ENCODE data around the gene DDI1. TPM values are rescaled to one million over a fixed set of nuclear protein-coding genes. Genes with fewer than 3 reads are reported as not detected.

DDI1 gene
- total and polyA plus RNA-seq, 3 donors from 2014 or later = 17.8 to 49.4 (median 41.1) TPM

- 96 to 97% methylated on average over 2 of the region's 2 CpGs for WGBS, 2 donors
- H3K27ac ChIP-seq = no peak overlapping the region
Measured at GRCh38 chr11:104011044-104011443, 25.4 kb upstream of the DDI1 start.

DNA sequence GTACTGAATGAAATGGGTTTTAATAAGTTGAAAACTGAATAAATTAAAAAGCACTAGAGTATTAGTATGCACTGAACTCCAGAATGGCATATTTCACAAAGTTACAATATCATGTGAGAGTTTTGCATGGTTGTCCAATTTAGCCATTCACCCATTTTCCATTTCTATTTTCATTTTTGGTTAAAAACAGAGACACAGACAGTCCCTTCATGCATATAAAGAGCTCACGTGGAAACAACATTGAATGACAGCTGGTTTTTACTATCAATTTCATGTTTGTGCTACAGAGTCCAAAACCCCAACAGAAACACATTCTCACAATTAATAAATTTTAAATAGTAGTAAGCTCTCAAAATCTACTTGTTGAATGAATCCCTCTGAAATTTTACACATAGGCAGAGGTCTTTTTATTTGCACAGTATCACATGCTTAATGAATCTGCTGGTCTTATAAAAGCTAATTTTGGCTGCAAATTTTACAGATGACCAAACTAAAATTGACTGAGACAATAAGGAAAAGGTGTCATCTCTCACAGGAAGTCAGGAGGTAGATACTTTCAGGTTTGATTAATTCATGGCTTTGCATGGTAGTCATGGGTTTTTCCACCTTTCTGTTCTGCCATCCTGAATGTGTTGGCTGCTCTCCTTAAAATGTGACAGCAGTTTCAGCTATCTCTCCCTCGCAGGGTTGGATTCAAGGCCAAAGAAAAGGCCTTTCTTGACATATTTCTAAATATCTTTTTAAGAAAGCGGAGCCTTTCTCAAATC, 20.6 kb upstream of the DDI1 start:
- no peaks in the 10 kb centered on the region for H3K4me1 ChIP-seq
- 79 to 81% methylated on average over 3 of the region's 3 CpGs for WGBS, 2 donors
- DNase-seq = no peak
- no peak overlapping the region for H3K27ac ChIP-seq
- H3K27me3 ChIP-seq = no peaks in the 10 kb centered on the region
- no peaks in the 10 kb centered on the region for H3K9me3 ChIP-seq
- intact Hi-C loops (cut with DNase I; ENCODE audit: low total_unique reads) = no loop called here
- no peaks in the 10 kb centered on the region for H3K36me3 ChIP-seq (ENCODE audit: low read depth, missing control alignments)
- no peak overlapping the region for H3K4me3 ChIP-seq
- no peak for TF ChIP-seq POLR2A (IDR thresholded peaks at IDR 0.05)
- TF ChIP-seq, protein P1, sequence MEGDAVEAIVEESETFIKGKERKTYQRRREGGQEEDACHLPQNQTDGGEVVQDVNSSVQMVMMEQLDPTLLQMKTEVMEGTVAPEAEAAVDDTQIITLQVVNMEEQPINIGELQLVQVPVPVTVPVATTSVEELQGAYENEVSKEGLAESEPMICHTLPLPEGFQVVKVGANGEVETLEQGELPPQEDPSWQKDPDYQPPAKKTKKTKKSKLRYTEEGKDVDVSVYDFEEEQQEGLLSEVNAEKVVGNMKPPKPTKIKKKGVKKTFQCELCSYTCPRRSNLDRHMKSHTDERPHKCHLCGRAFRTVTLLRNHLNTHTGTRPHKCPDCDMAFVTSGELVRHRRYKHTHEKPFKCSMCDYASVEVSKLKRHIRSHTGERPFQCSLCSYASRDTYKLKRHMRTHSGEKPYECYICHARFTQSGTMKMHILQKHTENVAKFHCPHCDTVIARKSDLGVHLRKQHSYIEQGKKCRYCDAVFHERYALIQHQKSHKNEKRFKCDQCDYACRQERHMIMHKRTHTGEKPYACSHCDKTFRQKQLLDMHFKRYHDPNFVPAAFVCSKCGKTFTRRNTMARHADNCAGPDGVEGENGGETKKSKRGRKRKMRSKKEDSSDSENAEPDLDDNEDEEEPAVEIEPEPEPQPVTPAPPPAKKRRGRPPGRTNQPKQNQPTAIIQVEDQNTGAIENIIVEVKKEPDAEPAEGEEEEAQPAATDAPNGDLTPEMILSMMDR (IDR thresholded peaks at IDR 0.05) = no peak

More at GRCh38 chr11:104011044-104011443, 25.4 kb upstream of the DDI1 start:
- Histone ChIP-seq H3K4me1 (no peaks in the 10 kb centered on the region), H3K9me3 (no peaks in the 10 kb centered on the region), H3K27me3 (no peaks in the 10 kb centered on the region), H3K4me3 (no peak overlapping the region), H3K36me3 (ENCODE audit: low read depth, missing control alignments) (no peaks in the 10 kb centered on the region)
- intact Hi-C loops (cut with DNase I; ENCODE audit: low total_unique reads) = no loop called here
- no peak for DNase-seq
- TF ChIP-seq POLR2A (IDR thresholded peaks at IDR 0.05) = no peak
- TF ChIP-seq, protein P1 (IDR thresholded peaks at IDR 0.05) = no peak

DNA sequence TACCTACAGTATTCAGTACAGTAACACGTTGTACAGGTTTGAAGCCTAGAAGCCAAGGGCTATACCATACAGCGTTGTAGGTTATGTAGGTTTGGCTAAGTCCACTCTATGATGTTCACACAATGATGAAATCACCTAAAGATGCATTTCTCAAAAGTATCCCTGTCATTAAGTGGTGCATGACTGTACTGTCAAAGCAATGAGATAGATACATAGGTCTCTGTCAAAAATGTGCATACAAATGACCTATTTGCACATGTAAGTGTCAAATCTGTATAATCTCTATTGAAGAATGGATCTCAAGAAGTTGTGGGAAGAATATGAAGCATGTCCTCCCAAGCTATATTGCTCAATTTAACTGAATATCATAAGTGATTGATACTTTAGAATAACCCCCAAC, 11.9 kb upstream of the DDI1 start:
- Histone ChIP-seq H3K9me3 (no peaks in the 10 kb centered on the region), H3K36me3 (ENCODE audit: low read depth, missing control alignments) (no peaks in the 10 kb centered on the region), H3K4me1 (no peaks in the 10 kb centered on the region), H3K27me3 (no peaks in the 10 kb centered on the region), H3K4me3 (no peak overlapping the region), H3K27ac (no peak overlapping the region)
- DNase-seq = no peak
- TF ChIP-seq POLR2A (IDR thresholded peaks at IDR 0.05) = no peak
- TF ChIP-seq, protein P1 (IDR thresholded peaks at IDR 0.05) = no peak
- 87 to 94% methylated on average over 2 of the region's 2 CpGs for WGBS, 2 donors
- intact Hi-C loops (cut with DNase I; ENCODE audit: low total_unique reads) = no loop called here

DNA sequence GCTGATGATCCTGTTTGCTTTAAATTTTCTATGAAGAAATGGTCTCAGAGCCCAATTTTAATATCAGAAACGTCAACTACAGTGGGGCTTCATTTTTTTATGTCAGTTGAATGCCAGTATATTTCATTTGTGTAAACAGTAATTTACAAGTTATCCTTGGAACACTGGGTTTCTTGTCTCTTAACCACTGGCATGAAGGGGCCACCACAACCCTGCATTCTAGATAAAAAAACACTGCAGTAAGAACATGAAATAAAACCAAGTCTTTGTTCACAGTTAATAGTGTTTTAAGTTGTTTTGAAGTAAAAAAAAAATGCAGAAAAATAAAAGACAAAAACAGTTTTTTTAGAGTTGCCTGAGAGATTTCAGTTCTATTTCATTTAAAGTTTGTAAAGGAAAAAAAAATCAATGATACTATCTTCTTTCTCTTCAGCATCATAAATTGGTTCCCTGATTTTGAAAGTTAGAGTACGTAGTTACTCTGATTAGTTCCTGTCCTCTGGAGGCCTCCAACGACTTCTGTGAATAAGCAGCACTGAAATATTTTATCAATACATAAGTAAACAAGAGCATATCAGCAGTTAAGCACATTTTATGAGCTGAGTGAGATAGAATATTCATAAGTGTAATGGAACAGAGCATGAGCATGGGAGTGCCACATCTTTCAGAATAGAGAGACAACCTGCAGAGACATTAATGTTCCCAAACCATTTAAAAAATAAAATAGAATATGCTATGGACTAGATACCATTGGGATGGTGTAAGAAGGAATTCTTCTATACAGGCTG, 7.8 kb upstream of the DDI1 start:
- no peak for DNase-seq
- H3K27me3 ChIP-seq = no peaks in the 10 kb centered on the region

More for the DNA sequence above, 7.8 kb upstream of the DDI1 start:
- intact Hi-C loops (cut with DNase I; ENCODE audit: low total_unique reads) = no loop called here
- Histone ChIP-seq H3K4me1 (peaks cover 9% of the 10 kb centered on the region), H3K36me3 (ENCODE audit: low read depth, missing control alignments) (no peaks in the 10 kb centered on the region), H3K27ac (peak overlapping the region in 1 of 2 donors; percentile 38), H3K9me3 (no peaks in the 10 kb centered on the region), H3K4me3 (no peak overlapping the region)
- WGBS, 2 donors = 25 to 34% methylated on average over 3 of the region's 3 CpGs
- TF ChIP-seq POLR2A (IDR thresholded peaks at IDR 0.05) = no peak
- TF ChIP-seq, protein P1 (IDR thresholded peaks at IDR 0.05) = no peak

All from testis (tissue), 3 donors.